GM19238 (cell line): ENCODE data around the gene MACROD1.

ENCODE experiments used
- DNase-seq: peaks from one replicate; pipeline ENCODE4 v3.0.0; 2011; ENCODE audit warnings: low spot score; ENCODE audit not compliant: insufficient read length

Gene MACROD1

DNA sequence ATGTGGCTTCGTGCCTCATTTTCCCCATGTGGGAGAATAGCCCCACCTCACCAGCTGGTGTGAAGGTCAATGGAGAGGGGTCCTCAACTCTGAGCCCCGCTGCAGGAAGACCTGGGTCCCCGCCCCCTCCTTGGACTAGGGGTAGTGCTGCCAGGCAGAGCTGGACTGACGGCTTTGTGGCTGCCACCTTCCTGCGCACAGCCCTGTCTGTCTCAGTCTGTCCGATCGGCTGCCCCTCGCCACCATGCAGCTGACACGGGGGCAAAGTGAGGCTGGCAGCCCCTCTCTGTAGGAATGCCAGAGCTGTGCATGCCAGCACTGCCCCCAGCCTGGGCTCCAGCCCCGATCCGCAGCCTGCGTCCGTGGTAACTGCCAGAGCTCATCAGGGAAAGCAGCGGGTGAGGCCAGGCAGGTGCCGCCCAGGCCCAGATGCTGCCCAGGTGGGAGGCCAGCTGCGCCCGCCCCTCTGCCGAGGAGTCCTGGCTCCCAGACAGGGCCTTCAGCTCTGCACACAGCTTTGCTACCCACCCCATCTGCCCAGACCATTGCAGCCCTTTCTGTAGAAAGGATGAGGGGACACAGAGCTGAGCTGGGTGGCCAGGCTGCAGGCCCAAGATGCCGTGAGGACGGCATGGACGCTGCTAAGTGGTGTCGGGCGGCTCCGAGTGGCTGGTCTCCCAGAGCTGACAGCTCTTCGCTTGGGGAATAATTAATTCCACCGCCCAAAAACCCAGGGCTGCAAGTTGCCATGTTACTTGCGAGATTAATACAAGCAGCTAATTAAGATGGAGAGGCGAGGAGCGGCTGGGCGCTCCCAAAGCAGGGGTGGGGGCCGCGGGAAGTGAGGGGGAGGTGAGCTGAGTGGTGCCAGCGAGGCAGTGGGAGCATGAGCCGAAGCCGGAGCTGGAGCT lies 149.7 kb downstream of the MACROD1 start:
- no peak for DNase-seq

GRCh38 chr11:64015510-64015909 lies 150.4 kb downstream of the MACROD1 start:
- no peak for DNase-seq

GRCh38 chr11:64014356-64014755 lies 151.6 kb downstream of the MACROD1 start:
- DNase-seq = no peak

DNA sequence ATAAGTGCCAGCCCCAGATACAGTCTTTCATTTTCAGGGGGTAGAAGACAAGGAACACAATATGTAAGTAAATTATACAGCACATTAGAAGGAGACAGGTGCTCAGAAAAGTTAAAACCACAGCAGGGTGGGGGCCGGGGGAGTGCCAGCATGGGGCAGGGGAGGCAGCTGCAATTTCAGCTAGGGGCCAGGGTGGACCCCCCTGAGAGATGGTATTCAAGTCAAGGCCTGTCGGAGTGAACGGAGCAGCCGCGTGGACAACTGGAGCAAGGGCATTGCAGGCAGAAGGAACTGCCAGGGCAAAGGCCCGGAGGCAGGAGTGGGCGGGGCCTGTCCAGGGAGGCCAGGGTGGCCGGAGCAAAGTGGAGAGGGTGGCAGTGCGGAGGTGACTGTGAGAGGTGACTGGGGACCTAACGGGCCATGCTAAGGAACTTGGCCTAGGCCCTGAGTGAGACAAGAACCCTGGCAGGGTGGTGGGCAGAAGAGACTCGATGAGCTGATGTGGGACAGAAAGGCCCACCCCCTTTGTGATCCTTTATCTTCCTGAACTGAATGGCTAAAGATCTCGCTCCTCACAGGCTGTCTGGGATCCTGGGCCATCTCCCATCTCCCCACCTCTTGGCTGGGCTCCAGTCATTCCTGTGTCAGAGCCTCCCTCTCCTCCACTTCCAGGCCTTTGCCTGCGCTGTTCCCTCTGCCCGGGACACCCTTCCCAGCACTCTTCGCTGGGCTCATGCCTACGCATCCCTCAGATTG lies 152.6 kb downstream of the MACROD1 start:
- DNase-seq = no peak

DNA sequence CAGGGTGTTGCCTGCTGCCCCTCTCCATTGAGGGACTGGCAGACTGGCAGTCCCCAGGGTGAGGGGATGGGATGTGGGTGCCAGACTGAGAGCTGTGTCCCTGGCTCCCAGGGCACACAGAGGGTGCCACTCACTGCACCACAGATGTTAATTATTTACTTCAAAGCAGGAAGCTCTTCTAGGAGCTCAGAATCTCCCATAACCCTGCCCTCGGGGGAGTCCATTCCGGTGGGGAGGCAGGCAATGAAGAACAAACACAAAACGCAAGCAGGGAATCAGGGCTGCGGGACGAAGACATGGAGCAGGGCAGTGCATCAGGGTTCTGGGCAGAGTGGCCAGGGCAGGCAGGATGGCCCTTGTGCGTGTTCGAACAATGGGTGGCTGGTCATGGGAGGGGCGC lies 154.5 kb downstream of the MACROD1 start:
- no peak for DNase-seq

DNA sequence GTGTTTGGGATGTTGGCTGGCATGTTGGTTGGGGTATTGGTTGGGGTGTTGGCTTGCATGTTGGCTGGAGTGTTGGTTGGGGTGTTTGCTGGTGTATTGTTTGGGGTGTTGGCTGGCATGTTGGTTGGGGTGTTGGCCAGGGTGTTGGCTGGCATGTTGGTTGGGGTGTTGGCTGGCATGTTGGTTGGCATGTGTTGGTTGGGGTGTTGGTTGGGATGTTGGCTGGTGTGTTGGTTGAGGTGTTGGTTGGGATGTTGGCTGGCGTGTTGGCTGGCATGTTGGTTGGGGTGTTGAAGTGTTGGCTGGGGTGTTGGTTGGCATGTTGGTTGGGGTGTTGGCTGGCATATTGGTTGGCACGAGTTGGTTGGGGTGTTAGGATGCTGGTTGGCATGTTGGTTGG lies 155.1 kb downstream of the MACROD1 start:
- DNase-seq = no peak

DNA sequence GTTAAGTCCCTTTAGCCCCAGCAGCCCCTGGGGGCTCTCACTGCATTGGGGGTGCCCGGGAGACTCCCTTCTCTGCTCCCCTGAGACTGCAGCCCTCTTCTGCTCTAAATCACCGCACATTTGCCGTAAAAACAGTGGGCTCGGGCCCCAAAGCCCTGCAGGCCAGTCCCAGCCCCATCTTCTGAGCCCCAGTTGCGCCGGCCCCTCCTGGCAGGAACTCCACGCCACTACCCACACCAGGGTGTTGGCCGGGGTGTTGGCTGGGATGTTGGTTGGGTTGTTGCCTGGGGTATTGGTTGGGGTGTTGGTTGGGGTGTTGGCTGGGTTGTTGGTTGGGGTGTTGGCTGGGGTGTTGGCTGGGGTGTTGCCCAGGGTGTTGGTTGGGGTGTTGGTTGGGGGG lies 156.2 kb downstream of the MACROD1 start:
- no peak for DNase-seq

DNA sequence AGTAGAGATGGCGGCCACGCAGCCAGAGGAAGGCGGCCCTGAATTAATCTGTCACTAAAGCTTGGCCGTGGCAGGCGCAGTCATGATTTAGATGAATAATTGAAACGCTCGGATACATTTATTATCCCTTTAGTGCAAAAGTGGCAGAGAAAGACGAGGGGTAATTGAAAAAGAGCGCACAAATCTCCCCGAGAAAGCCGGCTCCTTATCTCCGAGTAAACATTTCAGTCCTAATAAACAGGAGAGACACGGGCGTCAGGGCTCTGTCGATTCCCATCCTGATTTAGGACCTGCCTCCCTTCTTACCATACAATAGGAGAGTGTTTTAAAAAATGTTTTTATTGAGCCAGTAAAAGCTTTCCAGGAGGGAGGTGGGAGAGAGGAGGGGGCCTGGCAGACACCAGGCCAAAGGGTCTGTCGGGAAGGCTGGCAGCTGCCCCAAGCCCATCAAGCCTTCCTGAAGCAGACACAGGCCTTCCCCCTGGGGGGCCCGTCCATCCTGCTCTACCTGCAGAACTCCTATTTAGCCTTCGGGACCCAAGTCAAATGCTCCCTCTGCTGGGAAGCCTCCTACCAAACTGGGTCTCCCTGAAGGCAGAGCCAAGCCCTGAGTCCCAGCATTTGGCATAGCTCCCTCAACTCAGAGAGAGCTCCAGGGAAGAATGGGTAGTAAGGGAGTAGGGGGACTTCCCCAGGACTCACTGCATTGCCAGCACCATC lies 156.8 kb downstream of the MACROD1 start:
- DNase-seq = no peak

DNA sequence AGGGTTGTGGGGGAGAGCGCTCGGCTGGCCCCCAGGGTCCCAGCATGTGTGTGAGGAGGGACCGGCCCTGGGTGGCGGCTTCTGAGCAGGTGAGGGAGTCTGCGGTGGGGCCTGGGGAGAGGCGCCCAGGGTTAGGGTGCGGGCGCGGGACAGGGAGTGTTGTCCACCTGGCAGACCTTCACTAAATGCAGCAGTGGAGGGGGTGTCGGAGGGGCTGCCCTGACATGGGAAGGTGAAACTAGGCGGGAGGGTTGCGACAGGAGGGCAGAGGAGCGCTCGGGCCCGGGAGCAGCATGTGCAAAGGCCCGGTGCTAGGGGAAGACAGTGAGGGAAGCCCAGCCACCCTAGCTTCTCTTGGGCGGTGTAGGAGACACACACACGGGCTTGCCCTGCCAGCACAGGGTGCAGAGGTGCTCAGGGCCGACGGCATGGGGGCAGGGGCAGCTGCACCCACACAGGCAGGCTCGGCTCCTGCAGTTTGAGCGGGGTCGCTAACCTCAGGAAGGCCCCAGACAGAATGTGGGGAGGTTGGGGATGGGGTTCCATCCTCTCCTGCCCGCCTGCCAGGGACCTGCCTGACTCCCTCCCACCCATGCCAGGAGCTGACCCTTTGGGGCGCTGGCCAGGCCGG lies 157.5 kb downstream of the MACROD1 start:
- DNase-seq = no peak

DNA sequence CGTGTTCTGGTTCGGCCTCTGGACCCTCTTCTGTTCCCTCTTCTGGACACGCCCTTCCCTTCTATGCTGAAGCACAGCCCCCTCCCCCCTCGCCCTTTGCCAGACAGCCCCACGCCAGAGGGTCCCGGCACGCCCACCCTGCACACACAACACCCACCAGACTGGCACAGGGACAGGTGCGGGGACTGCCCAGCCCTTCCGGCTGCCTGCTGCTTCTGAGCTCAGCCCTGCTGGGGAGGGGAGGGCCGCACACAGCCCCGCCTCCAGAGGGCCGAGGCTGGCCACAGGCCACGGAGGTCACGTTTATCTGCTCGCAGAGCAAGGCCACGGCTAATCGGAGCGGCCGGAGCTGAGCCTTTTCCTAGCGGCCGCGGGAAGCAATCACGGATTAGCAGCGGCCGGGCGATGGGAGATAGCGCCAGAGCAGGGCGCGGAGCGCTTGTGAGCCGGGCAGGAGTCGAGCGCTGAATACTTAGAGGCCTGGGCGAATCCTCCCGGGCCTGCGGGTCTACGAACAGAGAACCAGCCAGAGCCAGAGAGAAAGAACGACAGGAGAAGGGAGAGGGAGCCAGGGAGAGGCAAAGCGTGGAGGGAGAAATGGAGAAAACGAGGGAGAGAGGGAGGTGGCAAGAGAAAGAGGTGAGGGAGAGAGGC lies 158.2 kb downstream of the MACROD1 start:
- no peak for DNase-seq

DNA sequence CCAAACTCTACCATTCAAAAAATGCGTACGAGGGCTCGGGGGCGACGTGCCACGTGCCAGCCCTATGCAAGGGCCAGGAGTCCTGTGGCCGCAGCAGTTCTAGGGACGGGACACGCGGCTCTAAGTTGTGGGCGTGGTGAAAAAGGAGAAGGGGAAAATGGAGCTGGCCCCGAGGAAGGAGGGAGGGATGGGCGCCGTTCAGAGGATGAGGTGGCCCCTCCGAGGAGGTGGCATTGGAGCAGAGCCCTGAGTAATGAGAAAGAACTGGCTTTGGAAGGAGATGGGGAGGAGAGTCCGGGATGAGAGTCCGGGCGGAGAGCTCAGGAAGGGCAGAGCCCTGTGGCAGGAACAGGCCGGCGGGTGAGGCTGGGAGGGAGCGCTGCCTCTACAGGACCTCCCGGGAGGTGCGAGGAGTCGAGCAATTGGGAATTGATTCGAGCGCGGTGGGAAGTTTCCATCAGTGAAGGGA lies 158.7 kb downstream of the MACROD1 start:
- DNase-seq = no peak

DNA sequence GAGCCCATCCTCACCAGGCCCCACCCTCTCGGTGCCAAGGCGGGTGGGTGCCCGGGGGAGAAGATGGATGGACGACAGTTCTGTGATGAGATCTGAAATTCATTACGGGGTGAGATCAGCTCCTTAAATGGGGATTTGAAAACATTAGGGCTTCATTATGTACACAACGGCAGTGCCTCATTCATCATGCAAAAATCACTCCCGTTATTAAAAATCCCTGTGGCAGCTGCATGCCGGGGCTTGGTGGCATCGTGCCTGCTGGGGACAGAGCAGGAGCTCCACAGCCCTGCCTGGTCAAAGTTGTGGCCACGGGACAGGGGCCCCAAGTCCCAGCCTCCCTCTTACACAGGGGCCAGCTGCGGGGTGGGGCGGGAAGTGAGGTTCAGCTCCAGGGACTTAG lies 159.5 kb downstream of the MACROD1 start:
- DNase-seq = no peak

- DNase-seq = no peak
Observed at GRCh38 chr11:64005691-64006090, 160.2 kb downstream of the MACROD1 start.

DNA sequence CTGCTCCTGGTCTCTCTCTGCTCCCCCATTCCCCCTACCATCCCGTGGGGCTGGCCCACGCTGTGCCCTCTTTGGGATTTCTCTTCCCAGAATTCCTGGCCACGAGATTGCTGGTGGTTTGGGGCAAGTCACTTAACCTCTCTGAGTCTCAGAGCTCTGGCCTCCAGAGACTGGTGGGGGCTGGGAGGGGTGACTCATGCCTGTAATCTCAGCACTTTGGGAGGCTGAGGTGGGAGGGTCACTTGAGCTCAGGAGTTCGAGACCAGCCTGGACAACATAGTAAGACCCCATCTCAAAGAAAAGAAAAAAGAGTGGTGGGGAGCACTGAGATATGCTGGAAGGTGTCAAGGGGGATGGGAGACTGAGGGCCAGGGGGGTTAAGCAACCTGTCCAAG lies 161.3 kb downstream of the MACROD1 start:
- DNase-seq = no peak

DNA sequence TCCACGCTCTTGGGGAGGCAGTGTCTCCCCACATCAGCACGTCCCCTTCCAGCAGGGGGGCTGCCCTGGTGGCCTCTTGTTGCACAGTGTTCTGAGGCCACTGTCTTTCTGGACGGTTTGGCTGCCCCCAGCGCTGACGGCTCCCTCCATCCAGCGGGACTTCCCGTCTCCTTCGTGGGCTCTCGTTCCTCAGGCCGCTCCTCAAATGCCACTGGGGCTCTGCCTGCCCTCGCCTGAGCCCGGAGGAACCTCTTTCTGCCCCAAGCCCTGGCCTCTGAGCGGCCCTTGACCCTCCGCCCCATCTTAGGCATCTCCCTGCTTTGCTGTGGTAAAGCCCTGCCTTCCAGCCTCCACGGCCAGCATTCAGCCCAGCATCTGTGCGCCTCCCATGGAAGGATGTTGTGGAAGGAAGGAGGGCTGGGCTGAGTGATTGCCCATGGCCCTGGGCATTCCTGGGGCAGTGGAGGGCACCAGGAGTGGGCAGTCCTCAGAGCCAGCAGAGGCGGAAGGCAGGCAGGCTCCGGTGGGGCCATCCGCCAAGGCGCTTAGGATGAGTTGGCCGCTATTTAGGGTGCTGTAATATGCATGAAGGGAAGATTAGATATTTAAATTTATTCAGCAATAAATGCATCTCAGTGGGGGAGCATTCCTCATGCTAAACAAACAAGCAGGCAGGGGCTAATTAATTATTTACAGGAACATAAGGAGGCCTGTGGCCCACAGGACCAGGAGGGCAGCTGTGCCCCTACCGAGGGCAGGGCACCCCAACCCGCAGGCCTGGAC lies 161.9 kb downstream of the MACROD1 start:
- DNase-seq = no peak

GRCh38 chr11:64001484-64002420 lies 164.2 kb downstream of the MACROD1 start:
- DNase-seq = no peak

DNA sequence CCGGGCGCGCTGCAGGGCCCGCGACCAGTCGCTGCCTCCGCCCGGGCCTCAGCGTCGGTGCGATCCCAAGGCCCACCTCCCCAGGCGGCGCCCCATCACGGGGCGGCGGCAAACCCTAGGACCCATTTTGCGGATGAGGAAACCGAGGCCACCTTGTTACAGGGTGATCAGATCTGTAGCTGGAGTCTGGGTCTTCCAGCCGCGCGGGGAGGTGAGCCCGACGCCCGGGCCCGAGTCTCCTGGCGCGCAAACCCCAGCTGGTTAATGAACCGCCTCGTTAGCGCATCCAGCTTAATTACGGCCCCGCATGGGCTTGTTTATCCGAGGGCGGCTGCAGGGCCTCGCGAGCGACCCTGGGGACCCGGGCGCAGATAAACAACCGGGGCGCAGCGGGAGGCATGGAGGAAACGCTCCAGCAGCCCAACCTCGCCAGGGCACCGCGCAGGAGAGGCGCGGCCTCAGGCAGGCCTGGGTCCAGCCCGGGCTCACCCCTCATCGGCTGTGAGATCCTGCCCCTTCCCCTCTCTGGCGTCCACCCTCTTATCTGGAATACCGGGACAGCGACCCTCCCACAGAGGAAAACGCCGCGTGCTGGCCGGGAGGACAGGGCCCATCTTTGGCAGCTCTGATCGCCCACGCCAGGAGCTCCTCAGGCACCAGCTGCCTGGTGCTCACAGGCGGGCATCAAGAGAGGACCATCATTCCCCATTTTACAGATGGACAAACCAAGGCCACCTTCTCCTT lies 165.0 kb downstream of the MACROD1 start:
- no peak for DNase-seq

GRCh38 chr11:64000026-64000739 lies 165.7 kb downstream of the MACROD1 start:
- DNase-seq = peak; percentile 90
